Umbilical cord (tissue), 2 donors: Measurements from ENCODE around the gene GCGR. TPM values are rescaled to one million over a fixed set of nuclear protein-coding genes. Genes with fewer than 3 reads are reported as not detected.

Source experiments
- DNase-seq: peaks from one replicate; pipeline ENCODE4 v3.0.0-alpha.2; 2015; ENCODE audit warnings: low spot score
- total RNA-seq: library from RNA; depleted of rRNA; stranded (reverse); fragments of >200 nt; gene quantifications from one replicate; pipeline ENCODE4 v1.2.3, GENCODE V29; 2014; ENCODE audit warnings: low replicate concordance; ENCODE audit not compliant: insufficient read depth

The GCGR gene
- total RNA-seq, 1 donor from 2014 or later: 2.9 TPM

GRCh38 chr17:81846743-81847689 is 43.1 kb downstream of the GCGR start:
- DNase-seq: no peak

GRCh38 chr17:81849457-81849856 is 45.5 kb downstream of the GCGR start:
- no peak for DNase-seq

- DNase-seq: no peak
Measured at GRCh38 chr17:81851423-81851822, 47.5 kb downstream of the GCGR start.

- no peak for DNase-seq
Measured at GRCh38 chr17:81852237-81852636, 48.3 kb downstream of the GCGR start.

- no peak for DNase-seq
Measured at GRCh38 chr17:81854974-81855774, 51.2 kb downstream of the GCGR start.

GRCh38 chr17:81858170-81858966 is 54.4 kb downstream of the GCGR start:
- DNase-seq: no peak

GRCh38 chr17:81858967-81859905 is 55.3 kb downstream of the GCGR start:
- peak; percentile 49 for DNase-seq

GRCh38 chr17:81859906-81860755 is 56.2 kb downstream of the GCGR start, which contains the start of gene P4HB:
P4HB (minus strand) TSS chr17:81860535; CDS start chr17:81860471, 64 bp downstream.
- DNase-seq: no peak

- DNase-seq: peak; percentile 100
Measured at GRCh38 chr17:81860756-81861568, 57.0 kb downstream of the GCGR start.

GRCh38 chr17:81863123-81863675 is 59.2 kb downstream of the GCGR start:
- no peak for DNase-seq

Other genes starting within 250 kb of the GCGR start
- 86.9 TPM for gene NPLOC4, start 167.0 kb upstream of the GCGR start, total RNA-seq
- 0.96 TPM for gene TSPAN10, start 167.0 kb upstream of the GCGR start, total RNA-seq
- gene PDE6G, start 147.6 kb upstream of the GCGR start, total RNA-seq: not detected
- 20.7 TPM for gene OXLD1, start 137.5 kb upstream of the GCGR start, total RNA-seq
- 0.96 TPM for gene CCDC137, start 137.4 kb upstream of the GCGR start, total RNA-seq
- gene ARL16, start 120.4 kb upstream of the GCGR start, total RNA-seq: 21.2 TPM
- gene HGS, start 120.1 kb upstream of the GCGR start, total RNA-seq: 48.9 TPM
- gene MRPL12, start 100.8 kb upstream of the GCGR start, total RNA-seq: not detected
- gene SLC25A10, start 91.9 kb upstream of the GCGR start, total RNA-seq: 3.1 TPM
- 64.0 TPM for gene MCRIP1, start 29.1 kb downstream of the GCGR start, total RNA-seq
- 4.1 TPM for gene PPP1R27, start 30.9 kb downstream of the GCGR start, total RNA-seq
- 844 TPM for gene P4HB, start 56.4 kb downstream of the GCGR start, total RNA-seq
- gene ARHGDIA, start 67.2 kb downstream of the GCGR start, total RNA-seq: 57.5 TPM
- gene ALYREF, start 87.4 kb downstream of the GCGR start, total RNA-seq: 96.8 TPM
- gene ANAPC11, start 87.6 kb downstream of the GCGR start, total RNA-seq: 103 TPM
- gene NPB, start 98.1 kb downstream of the GCGR start, total RNA-seq: 1.4 TPM
- gene PCYT2, start 107.2 kb downstream of the GCGR start, total RNA-seq: 21.2 TPM
- 9.9 TPM for gene SIRT7, start 114.0 kb downstream of the GCGR start, total RNA-seq
- 8.4 TPM for gene MAFG, start 123.6 kb downstream of the GCGR start, total RNA-seq
- gene PYCR1, start 133.2 kb downstream of the GCGR start, total RNA-seq: 77.5 TPM
- gene MYADML2, start 143.1 kb downstream of the GCGR start, total RNA-seq: 0.72 TPM
- not detected for gene NOTUM, start 157.0 kb downstream of the GCGR start, total RNA-seq
- 24.1 TPM for gene ASPSCR1, start 173.5 kb downstream of the GCGR start, total RNA-seq
- 1.2 TPM for gene CENPX, start 218.7 kb downstream of the GCGR start, total RNA-seq
- gene LRRC45, start 219.2 kb downstream of the GCGR start, total RNA-seq: 4.6 TPM
- 8.7 TPM for gene RAC3, start 227.5 kb downstream of the GCGR start, total RNA-seq
- 22.4 TPM for gene DCXR, start 233.5 kb downstream of the GCGR start, total RNA-seq
- gene RFNG, start 247.7 kb downstream of the GCGR start, total RNA-seq: 33.2 TPM
- gene GPS1, start 247.7 kb downstream of the GCGR start, total RNA-seq: 39.7 TPM